Stimulated activated CD4-positive, alpha-beta T cell treated with anti-CD3 and anti-CD28 coated beads, Interleukin-12 subunit alpha, Interleukin-12 subunit beta, amount 100 ng/mL, for 4 hours (primary cell): ENCODE measurements around the gene CTAGE4.
"Not testable (repeated sequence)": the region's sequence is repeated elsewhere in the genome, so short reads cannot be mapped to it uniquely, and the experiment has no call there.

Source experiments
- DNase-seq: peaks from one replicate; pipeline ENCODE4 v3.0.0-alpha.2; 2020

The CTAGE4 gene

GRCh38 chr7:144183166-144183565 is at the start of gene CTAGE4:
Gene CTAGE4 (plus strand): TSS chr7:144183466. CDS start chr7:144183504, 38 bp downstream.
- DNase-seq = not testable (repeated sequence)

DNA sequence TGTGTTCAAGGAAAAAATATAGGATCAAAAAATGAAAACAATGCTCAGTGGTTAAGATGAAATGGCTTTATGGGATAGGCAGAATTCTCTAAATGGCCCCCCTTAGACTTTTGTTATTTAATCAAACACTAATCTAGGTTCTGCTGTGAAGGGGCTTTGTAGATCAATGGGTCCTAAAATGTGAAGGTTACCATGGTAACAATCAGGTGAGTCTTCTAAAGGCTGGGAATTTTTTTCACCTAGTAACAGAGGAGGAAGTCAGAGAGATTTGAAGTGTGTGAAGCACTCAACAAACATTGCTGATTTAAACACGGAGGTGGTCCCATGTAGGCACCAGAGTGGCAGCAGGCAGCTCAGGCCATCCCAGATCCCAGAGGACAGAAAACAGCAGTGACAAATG is 49.1 kb upstream of the CTAGE4 start:
- no peak for DNase-seq

- no peak for DNase-seq
Observed at GRCh38 chr7:144137501-144137900, 45.8 kb upstream of the CTAGE4 start.

DNA sequence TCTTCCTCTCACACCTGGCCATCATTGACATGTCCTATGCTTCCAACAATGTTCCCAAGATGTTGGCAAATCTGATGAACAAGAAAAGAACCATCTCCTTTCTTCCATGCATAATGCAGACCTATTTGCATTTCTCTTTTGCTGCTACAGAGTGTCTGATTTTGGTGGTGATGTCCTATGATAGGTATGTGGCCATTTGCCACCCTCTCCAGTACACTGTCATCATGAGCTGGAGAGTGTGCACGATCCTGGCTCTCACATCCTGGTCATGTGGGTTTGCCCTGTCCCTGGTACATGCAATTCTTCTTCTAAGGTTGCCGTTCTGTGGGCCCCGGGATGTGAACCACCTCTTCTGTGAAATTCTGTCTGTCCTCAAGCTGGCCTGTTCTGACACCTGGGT is 41.1 kb upstream of the CTAGE4 start:
- no peak for DNase-seq

DNA sequence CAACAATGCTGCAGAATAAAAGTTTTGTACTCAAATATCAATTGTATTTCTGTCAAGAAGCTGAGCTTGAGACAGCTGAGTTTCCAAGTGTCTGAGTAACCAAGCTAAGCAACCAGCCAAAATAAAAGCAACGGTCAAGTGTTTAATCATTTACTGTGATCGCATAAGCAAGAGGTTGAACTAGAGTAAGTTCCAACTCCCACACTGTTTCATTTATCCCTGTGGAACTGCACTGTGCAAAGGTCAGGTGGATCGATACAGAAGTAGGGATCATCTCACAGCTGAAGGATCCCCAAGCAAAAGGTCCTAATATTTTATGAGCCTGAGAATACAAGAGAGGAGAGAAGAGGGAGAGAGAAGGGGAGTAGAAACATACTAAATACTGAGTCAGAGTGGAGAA is 38.8 kb upstream of the CTAGE4 start:
- no peak for DNase-seq

GRCh38 chr7:144148224-144148827 is 34.9 kb upstream of the CTAGE4 start:
- no peak for DNase-seq

- no peak for DNase-seq
Observed at GRCh38 chr7:144158861-144159260, 24.4 kb upstream of the CTAGE4 start.

GRCh38 chr7:144164784-144165183 is 18.5 kb upstream of the CTAGE4 start:
- DNase-seq = no peak

- not testable (repeated sequence) for DNase-seq
Observed at GRCh38 chr7:144171594-144172350, 11.5 kb upstream of the CTAGE4 start.

GRCh38 chr7:144174613-144175012 is 8.7 kb upstream of the CTAGE4 start:
- DNase-seq = no peak

DNA sequence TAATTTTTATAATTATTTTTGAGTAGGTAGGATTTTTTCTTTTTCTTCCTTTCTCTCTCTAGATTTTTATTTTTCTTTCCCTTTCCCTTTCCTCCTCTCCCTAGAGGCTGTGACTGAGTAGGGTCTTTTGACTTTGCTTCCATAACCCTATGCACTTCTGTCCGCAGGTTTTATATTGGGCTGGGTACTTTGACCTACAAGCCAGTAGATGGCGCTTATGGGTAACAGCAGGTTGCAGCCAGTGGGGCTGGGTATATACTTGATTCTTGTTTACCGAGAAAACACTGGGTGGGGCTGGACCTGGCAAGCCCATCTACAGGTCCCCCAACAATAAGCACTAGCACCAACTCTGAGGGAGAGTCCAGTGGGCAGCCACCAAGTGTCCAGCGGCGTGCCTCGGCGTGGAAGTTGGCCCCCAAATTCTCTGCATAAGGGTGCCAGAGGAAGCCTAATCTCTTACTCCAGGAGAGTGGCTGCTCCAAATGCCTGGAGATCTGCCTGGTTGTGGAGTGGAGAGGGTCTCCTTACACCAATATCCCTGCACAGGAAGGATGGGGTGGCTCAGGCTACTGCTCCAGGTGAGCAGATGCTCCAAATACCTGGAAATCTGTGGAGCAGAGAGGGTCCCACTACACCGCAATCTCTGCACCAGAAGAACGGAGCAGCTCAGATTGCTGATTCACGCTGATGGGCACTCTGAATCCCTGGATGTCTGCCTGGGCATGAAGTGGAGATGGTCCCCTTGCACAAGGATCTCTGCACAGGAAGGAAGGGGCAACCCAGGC is 4.7 kb upstream of the CTAGE4 start:
- not testable (repeated sequence) for DNase-seq

DNA sequence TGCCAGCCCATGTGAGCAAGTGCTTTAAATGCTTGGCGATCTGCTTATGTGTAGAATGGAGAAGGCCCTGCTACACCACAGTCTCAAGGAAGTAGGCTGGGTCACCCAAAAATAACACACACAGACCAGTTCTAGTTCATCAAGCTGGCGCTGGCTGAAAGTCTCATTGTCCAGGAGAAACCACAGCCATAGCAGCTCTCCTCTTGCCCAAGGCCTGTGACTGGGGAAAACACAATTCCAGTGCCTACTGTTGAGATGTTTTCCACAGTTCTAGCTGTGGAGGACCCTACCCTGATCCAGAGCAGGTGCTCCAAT is 4.1 kb upstream of the CTAGE4 start:
- not testable (repeated sequence) for DNase-seq

GRCh38 chr7:144187848-144188247 is 4.6 kb downstream of the CTAGE4 start:
- not testable (repeated sequence) for DNase-seq

GRCh38 chr7:144188578-144189171 is 5.4 kb downstream of the CTAGE4 start:
- DNase-seq = not testable (repeated sequence)

- DNase-seq = not testable (repeated sequence)
Observed at GRCh38 chr7:144193782-144194181, 10.5 kb downstream of the CTAGE4 start.

DNA sequence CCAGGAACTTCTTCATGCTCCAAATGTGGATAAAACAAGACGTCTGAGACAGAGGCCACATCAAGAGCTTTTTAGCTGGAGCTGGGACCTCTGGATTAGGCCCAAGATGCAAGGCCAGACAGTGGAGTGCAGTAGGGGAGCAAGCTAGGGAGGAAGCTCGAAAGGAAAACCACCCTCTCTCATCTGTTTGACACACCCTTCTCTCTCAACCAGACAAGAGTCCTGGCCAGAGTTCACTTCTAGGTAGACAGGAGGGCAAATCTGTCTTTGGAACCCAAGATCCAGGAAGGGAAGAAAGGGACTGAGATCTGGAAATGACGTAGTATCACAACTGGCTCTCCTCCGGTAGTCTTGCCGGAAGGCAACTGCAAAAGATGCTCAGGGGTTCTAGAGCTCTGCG is 11.2 kb downstream of the CTAGE4 start:
- DNase-seq = not testable (repeated sequence)

GRCh38 chr7:144195212-144195872 is 12.1 kb downstream of the CTAGE4 start, which contains the start of gene ARHGEF35:
Gene ARHGEF35 (minus strand): TSS chr7:144195833. CDS start chr7:144188383, 7,450 bp downstream.
- not testable (repeated sequence) for DNase-seq

- DNase-seq = not testable (repeated sequence)
Observed at GRCh38 chr7:144198934-144199333, 15.7 kb downstream of the CTAGE4 start.

- not testable (repeated sequence) for DNase-seq
Observed at GRCh38 chr7:144201978-144202377, 18.7 kb downstream of the CTAGE4 start.

- DNase-seq = not testable (repeated sequence)
Observed at GRCh38 chr7:144203086-144203485, 19.8 kb downstream of the CTAGE4 start.

- DNase-seq = not testable (repeated sequence)
Observed at GRCh38 chr7:144205306-144205705, 22.0 kb downstream of the CTAGE4 start.

DNA sequence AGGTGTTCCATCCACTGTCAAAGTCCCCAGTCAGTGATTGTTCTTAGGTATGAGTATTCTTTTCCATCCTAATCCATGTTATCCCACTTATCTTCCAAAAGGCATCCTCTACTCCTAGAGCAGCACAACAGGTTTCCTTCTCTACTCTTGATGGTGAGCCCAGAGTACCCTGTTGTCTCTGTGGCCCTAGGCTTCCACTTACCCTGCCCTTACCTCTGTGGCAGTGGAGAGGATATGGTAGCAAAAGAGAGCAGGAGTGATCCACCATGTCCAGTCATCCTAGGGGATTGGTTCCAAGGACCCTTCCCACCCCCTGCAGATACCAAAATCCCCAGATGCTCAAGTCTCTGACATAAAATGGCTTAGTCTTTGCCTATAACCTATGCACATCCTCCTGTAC is 33.9 kb downstream of the CTAGE4 start:
- not testable (repeated sequence) for DNase-seq

GRCh38 chr7:144218581-144218980 is 35.3 kb downstream of the CTAGE4 start:
- DNase-seq = not testable (repeated sequence)
